TTC549 (cell line): ENCODE results near the gene SEMA5B.

ENCODE experiments used
- FAIRE-seq: peaks from 2 replicates; lab custom pipeline; 2012; peaks lifted over from hg19 to GRCh38; lab: Jason Lieb, UNC

The SEMA5B gene

GRCh38 chr3:122921791-122922651 is 105.5 kb downstream of the SEMA5B start:
- no peak for FAIRE-seq

- no peak for FAIRE-seq
Observed at GRCh38 chr3:122920986-122921385, 106.6 kb downstream of the SEMA5B start.

GRCh38 chr3:122919291-122919610 is 108.3 kb downstream of the SEMA5B start:
- FAIRE-seq, result no peak

DNA sequence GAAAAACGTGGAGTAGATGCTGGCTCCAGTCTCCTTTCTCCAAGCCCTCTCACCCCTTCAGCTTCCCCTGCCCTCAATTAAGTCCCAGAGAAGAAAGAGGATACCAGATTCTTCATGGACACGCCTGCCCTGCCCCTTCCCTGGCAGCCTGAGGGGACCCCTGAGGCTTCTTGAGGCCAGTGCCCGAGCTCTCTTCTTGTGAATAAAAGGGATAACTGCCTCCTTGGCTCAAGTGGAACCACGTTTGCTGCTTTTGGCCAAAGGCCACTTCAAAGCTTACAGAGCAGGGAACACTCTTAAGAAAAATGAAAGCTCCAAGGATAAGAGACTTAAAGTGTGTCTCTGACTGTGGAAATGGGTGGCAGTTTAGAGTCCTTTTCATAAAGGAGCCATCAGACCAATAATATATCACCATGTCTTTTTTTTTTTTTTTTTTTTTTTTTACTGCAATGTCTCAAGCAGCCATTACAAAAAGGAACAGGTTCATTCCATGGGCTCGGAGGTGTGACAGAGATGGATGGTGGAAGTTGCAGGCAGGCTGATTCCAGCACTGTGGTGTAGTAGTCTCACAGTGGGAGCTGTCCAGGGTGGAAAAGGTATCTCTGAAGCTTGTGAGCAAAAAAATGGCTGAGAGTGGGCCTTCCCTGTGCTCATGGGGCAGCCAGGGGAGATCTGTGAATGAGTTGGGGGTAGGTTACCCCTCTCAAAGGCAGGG is 108.8 kb downstream of the SEMA5B start:
- no peak for FAIRE-seq

DNA sequence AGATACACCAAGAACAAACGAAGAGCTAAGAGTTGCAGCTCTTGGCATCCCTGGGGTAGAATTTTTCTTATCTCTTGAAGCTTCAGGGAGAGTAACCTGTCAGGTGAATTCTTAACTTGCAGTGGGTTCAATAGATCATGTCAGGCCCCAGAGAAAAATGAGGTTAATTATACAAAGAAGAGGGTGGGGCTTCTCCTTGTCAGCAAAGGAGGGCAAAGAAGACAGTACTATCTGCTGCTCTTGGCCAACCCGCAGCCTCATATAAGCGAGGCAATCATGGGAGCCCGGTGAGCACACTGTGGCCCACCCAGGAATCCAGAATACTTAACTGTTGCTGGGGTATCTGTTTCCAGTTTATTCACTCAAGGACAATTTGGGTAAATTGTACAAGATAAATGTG is 110.2 kb downstream of the SEMA5B start:
- FAIRE-seq, result no peak

DNA sequence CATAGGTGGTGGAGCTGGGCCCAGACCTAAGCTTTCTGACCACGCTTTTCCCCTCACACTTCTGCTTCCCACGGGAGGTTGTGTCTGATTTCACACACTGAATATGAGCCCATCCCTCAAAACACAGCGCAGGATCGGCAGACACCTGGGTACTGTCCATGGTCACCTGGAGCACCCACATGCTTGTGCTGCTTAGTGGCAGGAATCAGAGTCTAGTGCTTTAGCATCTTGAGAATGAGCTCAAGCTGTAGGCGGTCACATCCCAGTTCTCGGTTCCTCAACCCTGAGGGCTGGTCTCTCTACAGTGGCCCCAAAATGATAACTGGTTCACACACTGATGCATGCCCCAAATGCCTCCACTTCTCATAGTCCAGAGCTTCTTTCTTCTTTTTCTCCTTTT is 111.0 kb downstream of the SEMA5B start:
- FAIRE-seq, result no peak

DNA sequence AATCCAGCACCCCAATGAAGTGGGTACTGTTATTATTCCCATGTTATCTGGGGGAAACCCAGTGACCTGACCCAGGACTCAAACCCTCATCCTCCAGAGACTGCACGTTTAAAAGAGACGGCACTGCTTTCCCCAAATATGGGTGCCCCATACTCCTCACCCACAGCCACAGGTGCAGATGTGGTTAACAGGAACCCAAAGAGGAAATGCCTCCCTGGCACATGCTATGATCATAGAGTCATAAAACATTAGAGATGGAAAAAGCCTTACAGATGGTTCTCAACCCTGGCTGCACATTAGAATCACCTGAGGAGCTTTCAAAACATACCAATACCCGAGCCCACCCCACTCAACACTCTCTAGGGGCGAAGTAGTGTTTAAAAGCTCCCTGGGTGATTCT is 111.5 kb downstream of the SEMA5B start:
- FAIRE-seq, result no peak

DNA sequence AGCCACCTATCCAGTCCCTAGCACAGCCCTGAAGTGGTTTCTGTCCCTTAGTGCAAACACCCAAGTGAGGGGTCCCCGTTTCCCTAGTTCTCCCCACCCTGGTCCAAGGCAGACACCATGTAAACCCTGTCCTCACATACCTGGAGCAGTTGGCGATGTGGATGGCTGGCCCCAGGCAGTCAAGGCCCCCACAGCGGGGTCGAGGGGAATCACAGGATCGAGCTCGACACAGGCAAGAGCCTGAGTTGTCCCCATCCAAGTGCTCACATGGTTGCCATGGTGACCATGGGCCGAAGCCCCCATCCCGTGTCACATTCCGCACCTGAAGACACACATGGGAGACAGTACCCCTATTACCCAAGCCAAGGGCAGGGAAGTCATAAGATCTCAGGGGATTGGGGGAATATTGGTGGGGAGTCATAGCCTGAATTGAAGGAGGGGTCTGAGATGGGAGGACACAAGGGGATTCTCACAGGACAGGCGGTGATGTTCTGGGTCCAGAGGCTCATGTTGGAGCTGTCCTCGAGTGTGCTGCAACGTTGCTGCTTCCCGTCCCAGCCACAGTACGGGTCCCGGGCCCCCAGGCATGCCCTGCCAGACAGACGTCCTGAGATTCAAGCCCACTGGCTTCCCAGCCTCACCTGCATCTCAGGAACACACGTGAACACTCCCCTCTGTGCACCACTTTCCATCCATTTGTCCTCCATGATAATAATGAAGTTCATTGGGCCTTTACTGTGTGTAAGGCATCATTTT is 112.1 kb downstream of the SEMA5B start:
- no peak for FAIRE-seq

DNA sequence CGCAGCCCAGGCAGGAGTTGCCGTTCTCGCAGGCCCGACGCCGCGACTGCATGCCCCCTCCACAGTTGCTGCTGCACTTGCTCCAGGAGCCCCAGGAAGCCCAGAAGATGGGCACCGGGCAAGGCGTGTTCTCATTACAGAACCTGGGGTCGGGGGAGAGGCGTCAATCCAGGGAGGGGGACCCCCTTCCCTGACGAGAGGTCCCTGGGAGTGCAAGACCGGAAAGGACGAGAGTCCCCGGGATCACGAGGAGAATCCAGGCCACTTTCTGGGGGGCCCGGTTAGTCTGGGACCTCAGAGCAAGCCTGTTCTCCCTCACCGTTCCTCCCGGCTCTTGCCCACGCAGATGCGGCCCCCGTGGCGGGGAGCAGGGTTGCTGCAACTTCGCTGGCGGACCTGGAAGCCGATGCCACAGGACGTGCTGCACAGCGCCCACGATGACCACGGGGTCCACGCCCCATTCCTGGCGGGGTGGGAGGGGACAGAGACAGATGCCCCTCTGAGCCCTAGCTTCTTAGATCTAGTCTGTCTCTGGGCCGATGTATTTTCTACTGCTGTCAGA is 113.9 kb downstream of the SEMA5B start:
- no peak for FAIRE-seq

DNA sequence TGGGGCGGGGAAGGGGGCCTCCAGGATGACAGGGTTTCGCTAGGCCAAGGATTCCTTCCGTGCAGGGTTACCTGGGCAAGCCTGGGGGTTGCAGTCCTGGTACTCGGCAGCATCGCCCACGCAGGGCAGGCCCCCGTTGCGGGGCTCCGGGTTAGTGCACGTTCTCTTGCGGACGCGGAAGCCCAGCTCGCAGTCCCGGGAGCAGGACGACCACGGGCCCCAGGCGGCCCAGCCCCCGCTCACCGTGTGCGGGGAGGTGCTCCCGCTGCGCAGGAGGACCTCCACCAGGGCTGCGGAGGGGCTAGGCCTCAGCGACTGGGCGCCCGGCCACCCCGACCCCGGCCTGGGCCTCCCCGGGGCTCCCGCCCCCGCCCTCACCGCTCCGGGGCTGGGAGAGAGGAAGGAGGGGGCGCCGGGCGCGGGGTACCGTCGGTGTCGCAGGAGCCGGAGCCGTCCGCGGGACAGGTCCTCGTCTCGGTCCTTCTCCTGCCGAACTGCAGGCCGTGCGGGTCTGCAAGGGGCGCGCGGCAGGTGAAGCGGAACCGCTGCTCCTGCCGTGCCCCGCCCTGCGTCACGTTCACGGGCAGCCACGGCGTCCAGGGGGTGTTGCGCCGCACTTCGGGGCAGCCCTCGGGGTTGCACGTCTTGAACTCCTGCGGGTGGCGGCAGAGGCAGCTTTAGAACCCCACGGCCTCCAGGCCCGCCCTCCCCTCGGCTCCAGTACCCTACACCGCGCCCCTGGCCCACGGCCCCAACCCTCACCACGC is 114.6 kb downstream of the SEMA5B start:
- FAIRE-seq, result no peak

- FAIRE-seq, result no peak
Observed at GRCh38 chr3:122911901-122912300, 115.7 kb downstream of the SEMA5B start.

DNA sequence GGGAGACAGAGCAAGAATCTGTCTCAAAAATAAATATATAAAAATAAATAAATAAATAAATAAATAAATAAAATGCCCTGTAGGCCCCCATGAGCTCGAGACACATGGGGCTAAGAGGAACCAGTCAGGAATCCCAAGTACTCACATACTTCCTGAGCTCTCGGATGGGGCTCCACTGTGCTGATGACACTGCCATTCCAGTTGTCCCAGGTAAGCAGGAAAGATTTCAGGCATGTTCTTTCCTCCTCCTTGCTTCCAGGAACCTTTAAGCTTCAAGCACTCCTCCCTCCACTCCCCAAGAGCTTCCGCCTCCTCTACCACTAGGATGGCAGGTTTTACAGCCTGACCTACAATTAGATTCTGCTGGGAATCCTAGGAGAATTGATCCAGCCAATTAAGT is 119.3 kb downstream of the SEMA5B start:
- no peak for FAIRE-seq

GRCh38 chr3:122907471-122907870 is 120.1 kb downstream of the SEMA5B start:
- FAIRE-seq, result no peak

DNA sequence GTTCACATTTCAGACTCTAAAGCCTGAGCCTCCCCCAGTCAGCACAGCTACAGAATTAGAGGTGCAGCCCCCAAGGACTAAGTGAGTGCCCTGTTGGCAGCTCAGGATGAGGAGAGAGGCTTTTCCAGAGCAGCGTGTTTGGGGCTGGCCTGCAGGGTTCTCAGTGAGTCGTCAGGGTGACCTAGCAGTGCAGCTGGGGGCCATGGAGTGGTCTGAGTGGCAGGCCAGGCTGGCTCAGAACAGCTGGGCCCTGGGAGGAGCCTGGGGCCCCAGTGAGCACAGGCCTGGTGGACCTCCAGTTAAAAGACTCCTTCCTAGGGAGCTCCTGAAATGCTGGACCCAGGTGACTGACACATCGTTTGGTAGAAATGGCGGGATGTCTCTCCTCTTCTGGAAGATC is 124.4 kb downstream of the SEMA5B start:
- FAIRE-seq, result no peak

DNA sequence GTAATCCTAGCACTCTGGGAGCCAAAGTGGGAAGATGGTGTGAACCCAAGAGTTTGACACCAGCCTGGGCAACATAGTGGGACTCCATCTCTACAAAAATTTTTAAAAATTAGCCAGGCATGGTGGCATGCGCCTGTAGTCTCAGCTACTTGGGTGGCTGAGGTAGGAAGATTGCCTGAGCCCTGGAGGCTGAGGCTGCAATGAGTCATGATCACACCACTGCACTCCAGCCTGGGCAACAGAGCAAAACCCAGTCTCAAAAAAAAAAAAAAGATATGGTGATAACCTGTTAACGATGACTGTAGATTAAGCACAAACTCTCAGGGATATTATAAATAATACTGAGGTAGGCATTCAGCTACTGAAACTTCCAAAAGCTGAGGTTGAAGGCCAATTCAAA is 125.2 kb downstream of the SEMA5B start:
- FAIRE-seq, result no peak

DNA sequence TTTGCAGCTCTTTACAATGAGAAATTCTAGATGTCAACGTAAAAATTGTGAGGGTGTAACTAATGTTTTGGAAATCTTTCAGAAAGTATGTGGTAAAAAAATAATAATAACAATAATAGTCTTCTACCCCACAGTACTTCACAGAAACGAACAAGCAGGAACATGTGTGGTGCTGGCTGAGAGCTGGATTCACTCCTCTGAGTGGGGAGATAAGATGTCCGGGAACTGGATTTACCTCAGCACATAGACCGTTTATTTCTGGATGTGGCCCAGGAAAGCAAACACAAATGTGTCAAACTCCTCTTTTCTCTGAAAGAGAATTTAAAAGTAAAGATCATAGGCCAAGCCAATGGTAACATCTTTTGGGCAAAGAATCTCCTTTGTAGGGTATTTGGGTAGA is 129.3 kb downstream of the SEMA5B start:
- no peak for FAIRE-seq

DNA sequence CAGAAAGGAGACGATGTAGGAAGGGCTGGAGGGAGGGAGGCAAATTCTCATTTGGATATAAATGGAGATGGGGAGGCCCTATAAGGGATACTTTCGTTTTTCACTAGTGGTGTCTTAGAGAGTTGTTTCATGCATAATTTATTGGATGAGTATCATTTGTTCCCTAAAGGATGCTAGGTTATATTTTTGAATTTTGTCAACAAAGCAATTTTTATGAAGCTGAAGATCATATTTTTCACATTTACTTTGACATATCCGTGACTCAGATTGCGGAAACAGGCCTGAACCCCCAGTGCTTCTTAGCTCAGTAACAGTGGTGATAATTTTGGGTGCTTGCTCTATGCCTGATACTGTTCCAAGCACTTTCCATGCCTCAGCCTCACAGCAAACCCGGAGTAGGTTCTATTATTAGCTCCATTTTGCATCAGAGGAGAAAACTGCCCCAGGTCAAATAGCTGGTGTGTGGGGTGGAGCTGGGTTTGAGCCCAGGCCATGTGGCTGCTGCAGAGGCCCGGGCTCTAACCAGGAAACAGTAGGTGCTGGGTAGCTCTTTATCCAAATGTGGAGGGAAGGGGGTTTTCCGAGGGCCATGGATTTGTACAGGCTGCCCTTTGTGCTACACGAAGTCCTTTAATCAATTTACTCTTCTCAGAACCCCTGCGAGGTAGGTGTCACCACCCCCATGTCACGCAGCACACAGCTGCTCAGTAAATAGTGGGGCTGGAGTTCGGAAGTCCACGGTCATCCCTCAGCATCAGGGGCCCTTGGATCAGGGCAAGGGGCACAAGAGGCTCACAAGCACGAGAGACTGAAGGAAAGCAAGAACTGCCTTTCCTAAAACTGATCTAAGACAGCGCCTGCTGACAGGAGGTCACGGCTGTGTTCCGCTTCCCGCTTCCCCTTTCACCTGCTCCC is 133.6 kb downstream of the SEMA5B start:
- no peak for FAIRE-seq

- FAIRE-seq, result no peak
Observed at GRCh38 chr3:122893282-122893681, 134.3 kb downstream of the SEMA5B start.

DNA sequence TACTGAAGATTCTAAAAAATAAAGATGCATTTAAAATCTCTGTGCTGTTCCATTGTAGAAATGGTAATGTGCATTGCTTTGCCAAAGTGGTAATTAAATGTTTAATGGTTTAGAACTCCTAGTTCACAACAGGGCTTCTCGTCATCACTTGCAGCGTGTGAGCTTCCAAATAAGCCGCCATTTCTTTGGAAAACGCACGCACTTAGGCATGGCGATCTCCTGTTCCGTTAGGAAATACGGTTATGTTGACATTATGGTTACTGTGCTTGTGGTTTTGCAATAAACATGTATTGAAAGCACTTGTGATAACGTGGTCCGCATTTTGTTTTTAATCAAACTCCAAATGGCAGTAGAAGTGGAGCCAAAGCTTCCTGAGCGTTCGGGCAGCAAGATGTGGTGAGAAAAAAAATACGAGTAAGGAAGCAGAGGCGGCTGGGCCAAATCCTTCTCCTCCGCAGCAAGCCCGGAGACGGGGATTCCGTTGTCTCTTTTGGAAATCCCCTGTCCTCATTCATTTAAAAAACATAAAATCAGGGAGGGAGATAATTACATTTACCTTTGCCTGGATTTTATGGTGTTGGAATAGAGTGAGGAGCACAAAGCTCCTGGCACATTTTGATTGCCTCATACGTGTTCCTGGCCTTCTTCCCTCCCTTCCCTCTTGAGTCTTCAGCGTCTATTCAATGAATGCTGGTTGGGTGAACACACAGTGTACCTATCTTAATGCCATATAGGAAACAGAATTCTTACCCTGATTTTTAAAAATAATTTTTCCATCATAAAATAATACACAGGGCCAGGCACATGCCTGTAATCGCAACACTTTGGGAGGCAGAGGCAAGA is 135.2 kb downstream of the SEMA5B start:
- FAIRE-seq, result no peak

DNA sequence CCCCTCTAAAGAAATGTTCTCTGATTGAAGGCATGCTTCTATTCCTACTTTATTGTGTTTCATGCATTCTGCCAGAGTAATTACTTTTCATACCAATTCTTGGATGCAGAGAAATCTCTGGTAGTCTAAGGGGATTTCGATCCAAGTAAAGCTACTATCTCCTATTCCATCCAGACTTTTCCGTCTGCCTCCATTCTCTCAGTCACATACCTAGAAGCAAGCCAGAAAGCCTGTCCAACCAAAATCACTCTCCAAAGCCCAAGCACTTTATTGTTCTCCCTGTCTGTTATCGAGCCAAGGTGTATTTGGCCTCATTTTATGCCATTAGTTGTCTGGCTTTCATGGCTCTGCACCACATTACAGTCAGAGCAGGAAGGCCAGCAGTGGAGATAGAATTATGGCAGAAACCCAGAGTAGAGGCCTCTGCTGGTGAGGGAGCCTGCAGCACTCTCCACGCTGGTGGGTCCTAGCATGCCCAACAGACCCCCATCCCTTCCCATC is 136.8 kb downstream of the SEMA5B start:
- FAIRE-seq, result no peak
